GM12872 (cell line): ENCODE results near the gene REST.

Experiments
- TF ChIP-seq, protein P1 (sequence below): IDR thresholded peaks from 3 replicates; pipeline ENCODE4 v1.5.1; 2011; ENCODE audit warnings: low read depth, mild to moderate bottlenecking, low read length, moderate library complexity; ENCODE audit not compliant: insufficient read depth

Gene REST

DNA sequence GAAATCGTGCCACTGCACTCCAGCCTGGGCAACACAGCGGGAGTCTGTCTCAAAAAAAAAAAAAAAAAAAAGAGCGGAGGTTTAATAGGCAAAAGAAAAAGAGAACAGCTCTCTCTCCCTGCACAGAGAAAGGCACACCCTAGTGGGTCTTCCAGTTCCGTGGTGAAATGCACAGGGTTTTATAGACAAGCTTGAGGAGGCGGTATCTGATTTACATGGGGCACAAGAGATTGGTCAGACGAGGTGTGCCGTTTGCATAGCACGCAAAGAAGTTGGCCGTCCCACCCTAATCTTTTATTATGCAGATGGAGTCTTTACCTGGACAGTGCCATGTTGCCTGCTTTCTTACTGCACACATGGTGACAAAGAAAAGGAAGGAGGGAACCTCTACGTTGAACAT, 33.5 kb upstream of the REST start:
- TF ChIP-seq, protein P1, sequence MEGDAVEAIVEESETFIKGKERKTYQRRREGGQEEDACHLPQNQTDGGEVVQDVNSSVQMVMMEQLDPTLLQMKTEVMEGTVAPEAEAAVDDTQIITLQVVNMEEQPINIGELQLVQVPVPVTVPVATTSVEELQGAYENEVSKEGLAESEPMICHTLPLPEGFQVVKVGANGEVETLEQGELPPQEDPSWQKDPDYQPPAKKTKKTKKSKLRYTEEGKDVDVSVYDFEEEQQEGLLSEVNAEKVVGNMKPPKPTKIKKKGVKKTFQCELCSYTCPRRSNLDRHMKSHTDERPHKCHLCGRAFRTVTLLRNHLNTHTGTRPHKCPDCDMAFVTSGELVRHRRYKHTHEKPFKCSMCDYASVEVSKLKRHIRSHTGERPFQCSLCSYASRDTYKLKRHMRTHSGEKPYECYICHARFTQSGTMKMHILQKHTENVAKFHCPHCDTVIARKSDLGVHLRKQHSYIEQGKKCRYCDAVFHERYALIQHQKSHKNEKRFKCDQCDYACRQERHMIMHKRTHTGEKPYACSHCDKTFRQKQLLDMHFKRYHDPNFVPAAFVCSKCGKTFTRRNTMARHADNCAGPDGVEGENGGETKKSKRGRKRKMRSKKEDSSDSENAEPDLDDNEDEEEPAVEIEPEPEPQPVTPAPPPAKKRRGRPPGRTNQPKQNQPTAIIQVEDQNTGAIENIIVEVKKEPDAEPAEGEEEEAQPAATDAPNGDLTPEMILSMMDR, result no peak

DNA sequence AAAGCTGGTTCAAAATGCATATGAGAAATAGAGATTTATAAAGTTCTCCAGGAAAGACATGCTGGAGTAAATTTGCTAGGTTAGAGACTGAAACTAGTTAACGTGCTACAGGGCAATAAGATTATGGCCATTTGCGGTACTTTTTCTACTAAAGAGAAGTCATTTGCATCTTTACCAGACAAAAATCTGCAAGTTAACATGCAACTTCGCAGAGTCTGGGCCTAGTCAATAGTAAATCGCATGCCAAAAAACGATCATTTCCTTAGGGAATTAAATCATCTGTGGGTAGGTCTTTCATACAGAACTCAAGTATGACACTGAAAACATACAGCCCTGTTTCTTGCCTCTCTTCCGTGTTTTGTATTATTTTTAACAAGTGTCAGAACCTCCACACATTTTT, 32.8 kb upstream of the REST start:
- TF ChIP-seq, protein P1, result no peak

DNA sequence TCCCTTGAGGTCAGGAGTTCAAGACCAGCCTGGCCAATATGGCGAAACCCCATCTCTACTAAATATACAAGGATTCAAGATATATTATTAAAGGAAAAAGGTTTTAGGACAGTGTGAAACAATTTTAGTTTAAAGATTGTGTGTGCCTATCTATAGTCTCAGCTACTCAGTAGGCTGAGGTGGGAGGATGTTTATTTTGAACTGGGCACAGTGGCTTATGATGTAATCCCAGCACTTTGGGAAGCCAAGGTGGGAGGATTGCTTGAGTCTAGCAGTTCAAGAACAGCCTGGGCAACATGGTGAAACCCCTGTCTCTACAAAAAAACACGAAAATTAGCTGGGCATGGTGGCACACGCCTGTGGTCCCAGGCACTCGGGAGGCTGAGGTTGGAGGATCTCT, 31.4 kb upstream of the REST start:
- TF ChIP-seq, protein P1, result no peak

DNA sequence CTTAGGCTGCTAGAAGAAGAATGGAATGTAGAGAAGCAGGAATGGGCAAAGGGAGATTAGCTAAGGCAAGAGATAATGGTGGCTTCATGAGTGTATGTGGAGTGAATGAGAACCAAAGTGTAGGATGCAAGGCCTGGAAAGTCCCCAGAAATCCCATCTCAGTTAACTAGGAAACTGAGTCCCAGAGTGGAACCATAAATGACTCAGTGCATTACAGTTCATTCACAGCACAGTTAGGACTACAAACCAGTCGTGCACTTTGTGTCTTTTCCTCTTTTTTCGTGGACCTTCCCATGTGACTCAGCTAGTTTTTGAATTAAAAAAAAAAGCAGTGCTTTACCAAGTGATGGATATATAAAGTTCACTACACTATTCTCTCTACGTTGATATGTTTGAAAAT, 27.7 kb upstream of the REST start:
- TF ChIP-seq, protein P1, result no peak

DNA sequence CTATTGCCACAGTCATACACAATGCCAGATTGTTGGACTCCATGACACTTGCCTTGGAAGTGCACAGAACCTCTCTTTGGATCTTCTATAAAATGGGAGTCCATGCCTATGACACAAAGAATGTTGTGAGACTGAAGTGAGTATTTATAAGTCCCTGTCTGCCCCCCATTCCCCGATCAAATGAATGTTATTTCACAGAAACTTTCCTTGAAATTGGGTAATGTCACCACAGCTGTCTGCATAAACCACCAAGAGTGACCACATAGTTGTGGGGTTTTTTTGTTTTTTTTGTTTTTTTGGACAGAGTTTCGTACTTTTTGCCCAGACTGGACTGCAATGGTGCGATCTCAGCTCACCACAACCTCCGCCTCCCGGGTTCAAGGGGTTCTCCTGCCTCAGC, 27.1 kb upstream of the REST start:
- TF ChIP-seq, protein P1, result no peak

DNA sequence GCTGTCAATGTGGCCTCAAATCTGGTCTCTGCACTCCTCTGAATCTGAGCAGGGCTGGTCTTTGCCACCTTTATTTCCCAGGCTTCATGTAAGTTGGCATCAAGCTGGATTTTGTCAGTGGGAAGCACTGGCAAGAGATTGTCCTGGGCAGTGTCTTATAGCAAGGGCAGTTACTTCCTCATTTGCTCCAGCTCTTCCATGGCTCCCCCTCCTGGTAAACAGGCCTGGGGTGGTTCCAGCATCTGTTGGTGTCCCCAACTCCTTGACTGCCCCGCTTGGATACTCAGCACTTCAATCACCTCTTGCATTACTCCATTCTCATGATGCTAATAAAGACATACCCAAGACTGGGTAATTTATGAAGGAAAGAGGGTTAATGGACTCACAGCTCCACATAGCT, 15.0 kb upstream of the REST start:
- TF ChIP-seq, protein P1, result no peak

DNA sequence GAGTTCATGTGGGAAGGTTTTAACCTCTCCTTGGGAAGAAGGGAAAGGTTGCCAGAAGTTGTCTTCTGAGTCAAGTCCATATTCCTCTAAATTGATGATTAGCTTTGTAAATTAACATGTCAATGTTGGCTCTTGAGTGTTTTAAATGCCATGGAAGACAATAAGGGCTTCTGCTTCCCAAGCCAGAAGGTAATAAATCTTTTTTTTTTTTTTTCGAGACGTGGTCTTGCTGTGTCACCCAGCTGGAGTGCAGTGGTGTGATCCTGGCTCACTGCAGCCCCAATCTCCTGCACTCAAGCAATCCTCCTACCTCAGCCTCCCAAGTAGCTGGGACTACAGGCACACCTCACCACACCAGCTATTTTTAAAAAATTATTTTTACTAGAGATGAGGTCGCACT, 5.0 kb upstream of the REST start:
- TF ChIP-seq, protein P1, result no peak

DNA sequence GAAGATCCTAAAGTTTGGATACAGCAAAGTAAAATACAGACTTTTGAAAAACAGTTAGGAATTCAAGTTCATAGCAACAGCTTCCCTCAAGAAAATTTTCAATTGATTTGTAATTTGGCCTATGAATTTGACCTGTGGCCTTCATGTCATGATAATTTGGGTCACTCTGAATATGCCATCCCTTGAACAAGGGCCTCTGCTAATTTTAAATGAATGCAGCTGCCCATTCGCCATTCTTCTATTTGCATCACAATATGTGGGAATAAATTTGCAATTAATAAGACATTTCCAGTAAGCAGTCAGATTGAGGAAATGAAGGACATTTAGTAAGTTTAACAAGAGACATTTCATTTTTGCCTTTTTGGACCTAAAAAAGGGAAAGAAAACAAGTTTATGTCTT, 1.9 kb upstream of the REST start:
- TF ChIP-seq, protein P1, result no peak
